Measurements from ENCODE around the gene POTEC. TPM values are rescaled to one million over a fixed set of nuclear protein-coding genes. Genes with fewer than 3 reads are reported as not detected.
"Not testable (repeated sequence)": the region's sequence is repeated elsewhere in the genome, so short reads cannot be mapped to it uniquely, and the experiment has no call there.

The POTEC gene
- total RNA-seq, 4 donors from 2014 or later, result not detected

- not testable (repeated sequence) for DNase-seq (ENCODE audit: low spot score); ATAC-seq (ENCODE audit: low FRiP score)
Observed at GRCh38 chr18:14470046-14470445, 73.4 kb downstream of the POTEC start.

DNA sequence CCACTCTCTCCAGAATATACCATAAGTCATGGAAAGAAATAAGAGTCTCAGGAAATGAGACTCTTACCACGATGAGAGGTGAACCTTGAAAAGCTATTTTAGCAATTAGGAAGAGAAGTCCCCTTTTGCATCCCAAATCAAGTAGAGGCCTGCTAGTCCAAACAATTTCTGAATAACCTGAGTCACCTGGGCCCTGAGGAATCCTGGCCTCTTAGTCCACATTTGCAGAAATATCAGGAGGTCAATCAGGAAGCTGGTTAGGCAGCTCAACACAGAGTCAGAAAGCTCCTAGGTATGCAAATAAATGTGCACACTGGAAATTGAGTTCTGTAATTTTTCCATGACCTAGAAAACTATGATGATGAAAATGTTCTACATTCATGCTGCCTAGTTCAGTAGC is 77.4 kb downstream of the POTEC start:
- ATAC-seq (ENCODE audit: low FRiP score); DNase-seq (ENCODE audit: low spot score): not testable (repeated sequence)

Small RNA genes lying within 50 kb of the gene (small RNA-seq; reads per million reads assigned to genes)
- gene RNU6-1021P, result not detected

Other genes starting within 250 kb of the POTEC start
- under 1 TPM in 2 of 4 donors, not detected in 2; 0.36 to 0.37 TPM for gene ANKRD30B, start 204.6 kb upstream of the POTEC start, total RNA-seq

Data from omental fat pad (tissue), 4 donors.